GM21447 (cell line): Measurements from ENCODE around the gene MACROD2.

Experiments used
- ATAC-seq: cut with Tn5 transposase; IDR thresholded peaks from one replicate; pipeline ENCODE4 v1.9.1; 2021; ENCODE audit not compliant: unreplicated experiment

The MACROD2 gene

GRCh38 chr20:15654208-15654649, 1658.9 kb downstream of the MACROD2 start:
- ATAC-seq: peak; percentile 96

DNA sequence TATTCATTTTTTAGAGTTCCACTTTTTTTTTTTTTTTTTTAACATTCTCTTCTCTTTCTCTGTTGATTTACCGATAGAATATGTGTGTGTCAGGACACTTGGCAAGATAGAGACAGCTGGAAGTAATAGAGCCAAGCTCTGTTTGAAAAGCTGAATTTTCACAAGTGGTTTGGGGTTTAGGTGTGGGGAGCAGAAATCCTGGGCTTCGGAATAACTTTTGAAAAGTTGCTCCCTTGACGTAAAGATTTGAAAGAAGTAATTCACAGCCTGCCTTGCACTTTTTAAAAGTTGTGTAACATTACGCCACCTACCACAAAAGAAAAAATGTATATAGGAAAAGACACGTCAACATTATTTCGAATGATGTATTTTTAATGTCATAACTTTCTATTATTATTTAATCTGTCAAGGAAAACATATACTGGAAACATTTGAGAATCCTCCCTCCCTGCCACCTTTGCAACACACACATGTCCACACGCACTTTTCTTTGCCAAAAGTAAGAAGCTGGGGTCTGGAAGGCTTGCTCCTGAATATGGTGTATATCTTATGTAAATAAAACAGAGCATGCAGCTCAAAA, 1660.1 kb downstream of the MACROD2 start:
- no peak for ATAC-seq

GRCh38 chr20:15656124-15656523, 1660.8 kb downstream of the MACROD2 start:
- ATAC-seq: no peak

GRCh38 chr20:15658295-15658694, 1663.0 kb downstream of the MACROD2 start:
- ATAC-seq: no peak

- no peak for ATAC-seq
Observed at GRCh38 chr20:15673206-15673605, 1677.9 kb downstream of the MACROD2 start.

- ATAC-seq: no peak
Observed at GRCh38 chr20:15674253-15675060, 1679.1 kb downstream of the MACROD2 start.

DNA sequence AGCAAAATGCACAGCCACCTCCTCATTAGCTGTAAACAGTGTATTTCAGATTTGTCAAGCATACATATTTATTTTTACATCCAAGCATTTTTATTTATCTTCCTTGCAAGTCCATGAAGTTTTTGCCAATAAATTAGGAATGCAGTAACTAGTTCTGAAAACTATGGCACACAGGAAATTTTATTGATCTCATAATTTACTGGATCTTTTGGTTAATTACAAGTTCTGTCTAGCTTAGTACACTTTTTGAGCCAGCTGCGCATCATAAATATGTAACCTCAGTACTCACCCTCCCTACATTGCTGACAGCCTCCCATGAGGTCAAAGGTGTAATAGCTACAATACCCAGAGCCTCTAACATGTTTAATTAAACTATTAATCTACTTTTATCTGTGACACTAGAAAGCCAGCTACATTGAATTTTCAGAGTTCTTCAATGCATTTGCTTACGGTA, 1679.8 kb downstream of the MACROD2 start:
- no peak for ATAC-seq

- no peak for ATAC-seq
Observed at GRCh38 chr20:15675813-15676484, 1680.6 kb downstream of the MACROD2 start.

GRCh38 chr20:15676815-15677214, 1681.5 kb downstream of the MACROD2 start:
- ATAC-seq: no peak

DNA sequence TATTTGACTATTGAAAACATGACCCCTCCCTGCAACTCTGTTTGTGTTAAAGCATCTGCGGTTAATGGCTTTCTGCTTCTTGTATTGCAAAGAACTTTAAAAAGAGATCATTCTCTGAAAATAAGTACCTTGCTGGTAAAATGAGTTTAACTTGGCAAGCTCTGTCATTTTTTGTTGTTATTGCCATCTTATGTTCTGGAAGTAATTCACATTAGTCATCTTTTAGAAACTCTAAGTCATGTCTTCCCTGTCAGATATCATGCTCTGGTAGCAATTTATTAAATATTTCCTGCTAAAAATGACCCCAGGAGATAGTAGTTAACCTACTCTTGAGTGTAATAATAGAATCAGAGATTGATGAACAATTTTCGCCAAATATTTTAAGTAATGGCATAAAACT, 1687.4 kb downstream of the MACROD2 start:
- no peak for ATAC-seq

GRCh38 chr20:15692570-15692969, 1697.3 kb downstream of the MACROD2 start:
- ATAC-seq: no peak

- ATAC-seq: no peak
Observed at GRCh38 chr20:15699431-15700146, 1704.3 kb downstream of the MACROD2 start.

- ATAC-seq: no peak
Observed at GRCh38 chr20:15700147-15700765, 1704.9 kb downstream of the MACROD2 start.

GRCh38 chr20:15702161-15702560, 1706.8 kb downstream of the MACROD2 start:
- ATAC-seq: no peak

- ATAC-seq: no peak
Observed at GRCh38 chr20:15703171-15703911, 1708.0 kb downstream of the MACROD2 start.

GRCh38 chr20:15705975-15706374, 1710.7 kb downstream of the MACROD2 start:
- no peak for ATAC-seq

- no peak for ATAC-seq
Observed at GRCh38 chr20:15706719-15707118, 1711.4 kb downstream of the MACROD2 start.

- ATAC-seq: peak; percentile 89
Observed at GRCh38 chr20:15708984-15709598, 1713.8 kb downstream of the MACROD2 start.

- ATAC-seq: no peak
Observed at GRCh38 chr20:15710636-15711035, 1715.3 kb downstream of the MACROD2 start.

- no peak for ATAC-seq
Observed at GRCh38 chr20:15711177-15711576, 1715.9 kb downstream of the MACROD2 start.
